Peyer's patch (tissue), 4 donors: ENCODE measurements around the gene AGAP5.

Experiments used
- POLR2A ChIP-seq, 2 donors: fragments of 450-650 bp; IDR thresholded peaks; one replicate each; pipeline ENCODE4 v1.5.1; 2017; ENCODE audit warnings: antibody characterized with exemption in 2 of 2, mild to moderate bottlenecking in 2 of 2, moderate library complexity in 2 of 2
- TF ChIP-seq, protein P1 (sequence below), 6 experiments: fragments of 450-650 bp in 4 of 6; fragments of 200-600 bp in 2 of 6; sonication (generic) in 1 of 6; IDR thresholded peaks; one replicate each; pipeline ENCODE4 v1.5.1; 2017 to 2019; ENCODE audit warnings: antibody characterized with exemption in 6 of 6, mild to moderate bottlenecking in 3 of 6, moderate library complexity in 1 of 6

DNA sequence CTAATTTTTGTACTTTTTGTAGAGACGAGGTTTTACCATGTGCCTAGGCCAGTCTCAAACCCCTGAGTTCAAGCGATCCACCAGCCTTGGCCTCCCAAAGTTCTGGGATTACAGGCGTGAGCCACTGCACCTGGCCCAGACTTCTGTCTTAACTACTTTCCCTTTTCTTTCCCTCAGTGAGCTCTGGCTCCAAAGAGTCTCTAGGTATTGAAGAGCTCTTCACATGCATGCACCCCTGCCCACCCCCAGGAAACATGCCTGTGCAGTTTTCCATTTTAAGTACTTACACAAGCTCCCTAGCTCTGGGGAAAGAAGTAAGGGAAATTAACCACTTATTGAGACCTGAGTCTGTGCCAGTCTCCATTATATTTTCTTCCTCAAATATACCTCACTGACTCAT, 58.6 kb downstream of the AGAP5 start:
- TF ChIP-seq, protein P1, sequence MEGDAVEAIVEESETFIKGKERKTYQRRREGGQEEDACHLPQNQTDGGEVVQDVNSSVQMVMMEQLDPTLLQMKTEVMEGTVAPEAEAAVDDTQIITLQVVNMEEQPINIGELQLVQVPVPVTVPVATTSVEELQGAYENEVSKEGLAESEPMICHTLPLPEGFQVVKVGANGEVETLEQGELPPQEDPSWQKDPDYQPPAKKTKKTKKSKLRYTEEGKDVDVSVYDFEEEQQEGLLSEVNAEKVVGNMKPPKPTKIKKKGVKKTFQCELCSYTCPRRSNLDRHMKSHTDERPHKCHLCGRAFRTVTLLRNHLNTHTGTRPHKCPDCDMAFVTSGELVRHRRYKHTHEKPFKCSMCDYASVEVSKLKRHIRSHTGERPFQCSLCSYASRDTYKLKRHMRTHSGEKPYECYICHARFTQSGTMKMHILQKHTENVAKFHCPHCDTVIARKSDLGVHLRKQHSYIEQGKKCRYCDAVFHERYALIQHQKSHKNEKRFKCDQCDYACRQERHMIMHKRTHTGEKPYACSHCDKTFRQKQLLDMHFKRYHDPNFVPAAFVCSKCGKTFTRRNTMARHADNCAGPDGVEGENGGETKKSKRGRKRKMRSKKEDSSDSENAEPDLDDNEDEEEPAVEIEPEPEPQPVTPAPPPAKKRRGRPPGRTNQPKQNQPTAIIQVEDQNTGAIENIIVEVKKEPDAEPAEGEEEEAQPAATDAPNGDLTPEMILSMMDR (IDR thresholded peaks at IDR 0.05) = no peak
- TF ChIP-seq POLR2A (IDR thresholded peaks at IDR 0.05) = no peak
